ENCODE data around the gene MSI2. TPM values are rescaled to one million over a fixed set of nuclear protein-coding genes. Genes with fewer than 3 reads are reported as not detected.

The MSI2 gene
- total and polyA plus RNA-seq, 2 experiments from 2014 or later, result 4.3 to 17.9 TPM

DNA sequence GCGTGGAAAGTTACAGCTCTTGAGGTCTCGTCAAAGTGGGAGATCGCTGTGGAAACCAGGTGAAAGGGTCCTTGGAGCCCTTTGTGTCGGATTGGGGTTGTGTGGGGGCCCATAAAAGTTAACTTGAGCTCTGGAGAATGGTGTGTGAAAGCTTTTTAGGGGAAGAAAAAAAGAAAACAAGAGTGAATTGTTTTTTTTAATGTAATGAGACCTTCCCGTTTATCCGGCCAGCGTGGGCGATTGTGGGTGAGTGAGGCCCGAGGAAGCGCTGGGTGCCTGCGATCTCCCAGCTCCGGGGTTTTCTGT lies 150.6 kb downstream of the MSI2 start:
- Histone ChIP-seq H3K9ac (no peak overlapping the region), H3F3A (ENCODE audit: insufficient read depth) (no peaks in the 10 kb centered on the region), H3K27ac (no peak overlapping the region), H3K9me3 (ENCODE audit: low read depth) (no peaks in the 10 kb centered on the region), H3K4me2 (ENCODE audit: unreplicated experiment) (no peak overlapping the region), H2AFZ (no peak overlapping the region), H3K4me1 (ENCODE audit: insufficient read depth) (no peaks in the 10 kb centered on the region), H3K9me2 (ENCODE audit: insufficient read depth) (no peaks in the 10 kb centered on the region), H3K27me3 (replicated peaks; ENCODE audit: insufficient read depth) (no peaks in the 10 kb centered on the region), H3K4me3 (no peak overlapping the region), H3K36me3 (ENCODE audit: low read depth) (no peaks in the 10 kb centered on the region), H3K79me2 (ENCODE audit: insufficient read depth) (no peaks in the 10 kb centered on the region), H4K20me1 (ENCODE audit: insufficient read depth) (no peaks in the 10 kb centered on the region)
- DNase-seq, result no peak
- TF ChIP-seq EZH2phosphoT487 (IDR thresholded peaks at IDR 0.05; ENCODE audit: insufficient read depth, low read depth) (no peak), EZH2 (IDR thresholded peaks at IDR 0.05; ENCODE audit: insufficient read depth, poor library complexity, severe bottlenecking) (no peak)
- WGBS, 2 experiments (ENCODE audit: low coverage in 1 of 2, low lambda C conversion rate in 2 of 2, missing lambda C conversion rate in 2 of 2), result 92 to 96% methylated on average over 12 of the region's 12 CpGs
- in situ Hi-C loops (cut with MboI), result no loop called here

DNA sequence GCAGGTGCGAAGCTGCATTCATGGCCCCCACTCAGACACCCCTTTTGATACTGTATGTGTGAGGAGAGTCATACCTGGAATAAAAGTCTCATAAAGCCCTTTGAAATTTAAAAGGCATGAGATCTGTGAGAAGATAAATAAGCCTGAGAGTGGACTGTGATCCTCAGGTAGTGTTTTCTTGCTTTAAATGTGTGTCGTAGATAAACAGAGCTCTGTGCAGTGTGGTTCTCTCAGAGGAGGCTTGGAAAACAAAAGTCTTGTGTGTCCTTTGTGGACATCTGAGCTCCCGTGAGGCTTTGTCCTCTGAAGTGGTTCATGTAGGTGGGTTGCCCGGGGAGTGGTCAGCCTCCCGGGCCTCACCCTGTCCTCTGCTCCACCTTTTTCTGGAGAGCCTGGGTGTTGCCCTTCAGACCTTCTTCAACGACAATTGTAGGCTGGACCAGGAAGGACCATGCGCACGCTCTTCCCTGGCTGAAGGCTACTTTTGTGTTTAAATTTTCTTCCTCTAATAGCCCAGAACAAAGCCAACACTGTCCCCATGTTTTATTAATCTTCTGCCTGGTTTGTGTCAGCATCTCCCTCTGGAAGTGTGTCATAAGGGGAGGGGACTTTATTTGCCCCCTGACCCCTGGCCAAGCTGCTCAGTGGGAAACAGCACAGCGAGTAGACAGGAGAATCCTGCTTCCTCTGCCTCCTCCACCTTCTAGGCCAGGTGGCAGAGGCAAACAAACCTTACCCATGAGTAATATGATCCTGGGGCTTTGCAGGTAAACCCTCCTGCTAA lies 151.2 kb downstream of the MSI2 start:
- no peak overlapping the region for H3K27ac ChIP-seq
- no peaks in the 10 kb centered on the region for H3K27me3 ChIP-seq (replicated peaks; ENCODE audit: insufficient read depth)
- H3K9me3 ChIP-seq (ENCODE audit: low read depth), result no peaks in the 10 kb centered on the region
- H3K4me3 ChIP-seq, result no peak overlapping the region
- DNase-seq, result no peak
- H3K4me1 ChIP-seq (ENCODE audit: insufficient read depth), result no peaks in the 10 kb centered on the region
- no peaks in the 10 kb centered on the region for H3K79me2 ChIP-seq (ENCODE audit: insufficient read depth)
- no peaks in the 10 kb centered on the region for H3K36me3 ChIP-seq (ENCODE audit: low read depth)
- no peak overlapping the region for H3K9ac ChIP-seq
- in situ Hi-C loops (cut with MboI), result no loop called here
- TF ChIP-seq EZH2 (IDR thresholded peaks at IDR 0.05; ENCODE audit: insufficient read depth, poor library complexity, severe bottlenecking) (no peak), EZH2phosphoT487 (IDR thresholded peaks at IDR 0.05; ENCODE audit: insufficient read depth, low read depth) (no peak)
- H2AFZ ChIP-seq, result no peak overlapping the region
- H3K9me2 ChIP-seq (ENCODE audit: insufficient read depth), result no peaks in the 10 kb centered on the region
- 87 to 92% methylated on average over 9 of the region's 9 CpGs for WGBS, 2 experiments (ENCODE audit: low coverage in 1 of 2, low lambda C conversion rate in 2 of 2, missing lambda C conversion rate in 2 of 2)
- no peaks in the 10 kb centered on the region for H3F3A ChIP-seq (ENCODE audit: insufficient read depth)
- H4K20me1 ChIP-seq (ENCODE audit: insufficient read depth), result no peaks in the 10 kb centered on the region
- no peak overlapping the region for H3K4me2 ChIP-seq (ENCODE audit: unreplicated experiment)

DNA sequence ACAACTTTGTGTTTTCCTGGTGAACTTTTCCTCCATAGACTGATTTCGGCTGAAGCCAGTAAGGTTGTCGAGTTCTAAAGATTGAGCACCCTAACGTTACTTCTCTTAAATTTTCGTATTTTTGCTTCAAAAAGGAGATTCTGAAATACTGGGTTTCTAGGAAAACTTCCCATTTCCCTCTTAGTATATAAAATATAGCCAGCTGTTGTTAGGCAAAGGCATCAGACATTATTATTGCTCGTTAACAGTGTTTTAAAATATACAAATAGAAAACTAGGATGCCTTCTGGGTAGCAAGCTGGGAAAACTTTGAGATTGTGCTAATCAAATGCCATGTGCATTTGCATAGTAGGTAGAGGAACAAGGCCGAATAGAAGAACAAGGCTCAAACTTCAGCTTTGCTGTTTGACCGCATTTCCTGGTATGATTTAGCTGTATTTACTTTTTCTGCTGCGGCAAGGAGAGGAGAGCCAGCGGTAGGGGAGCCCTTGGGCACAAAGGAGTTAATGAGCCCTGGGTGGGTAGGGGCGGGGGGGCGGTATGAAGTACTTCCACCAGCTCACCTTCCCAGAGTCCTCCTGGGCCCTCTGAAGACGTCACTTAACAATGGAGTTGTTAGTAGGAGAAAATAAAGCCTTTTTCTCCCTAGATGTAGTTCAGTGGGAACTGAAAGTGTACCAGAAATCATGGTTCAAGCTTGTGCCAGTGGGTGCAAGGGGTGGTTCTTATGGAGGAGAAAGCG lies 151.9 kb downstream of the MSI2 start:
- Histone ChIP-seq H3K4me1 (ENCODE audit: insufficient read depth) (no peaks in the 10 kb centered on the region), H3K4me3 (no peak overlapping the region), H3K36me3 (ENCODE audit: low read depth) (no peaks in the 10 kb centered on the region), H2AFZ (no peak overlapping the region), H3K4me2 (ENCODE audit: unreplicated experiment) (no peak overlapping the region), H3K27ac (no peak overlapping the region), H3F3A (ENCODE audit: insufficient read depth) (no peaks in the 10 kb centered on the region), H3K9me2 (ENCODE audit: insufficient read depth) (no peaks in the 10 kb centered on the region), H3K9me3 (ENCODE audit: low read depth) (no peaks in the 10 kb centered on the region), H3K79me2 (ENCODE audit: insufficient read depth) (no peaks in the 10 kb centered on the region), H3K27me3 (replicated peaks; ENCODE audit: insufficient read depth) (no peaks in the 10 kb centered on the region), H4K20me1 (ENCODE audit: insufficient read depth) (no peaks in the 10 kb centered on the region; the same call in 1 of the 2 replicates), H3K9ac (no peak overlapping the region)
- WGBS, 2 experiments (ENCODE audit: low coverage in 1 of 2, low lambda C conversion rate in 2 of 2, missing lambda C conversion rate in 2 of 2), result 87 to 89% methylated on average over 13 of the region's 13 CpGs
- no peak for DNase-seq
- in situ Hi-C loops (cut with MboI), result no loop called here
- no peak for TF ChIP-seq EZH2 (IDR thresholded peaks at IDR 0.05; ENCODE audit: insufficient read depth, poor library complexity, severe bottlenecking)
- TF ChIP-seq EZH2phosphoT487 (IDR thresholded peaks at IDR 0.05; ENCODE audit: insufficient read depth, low read depth), result no peak

DNA sequence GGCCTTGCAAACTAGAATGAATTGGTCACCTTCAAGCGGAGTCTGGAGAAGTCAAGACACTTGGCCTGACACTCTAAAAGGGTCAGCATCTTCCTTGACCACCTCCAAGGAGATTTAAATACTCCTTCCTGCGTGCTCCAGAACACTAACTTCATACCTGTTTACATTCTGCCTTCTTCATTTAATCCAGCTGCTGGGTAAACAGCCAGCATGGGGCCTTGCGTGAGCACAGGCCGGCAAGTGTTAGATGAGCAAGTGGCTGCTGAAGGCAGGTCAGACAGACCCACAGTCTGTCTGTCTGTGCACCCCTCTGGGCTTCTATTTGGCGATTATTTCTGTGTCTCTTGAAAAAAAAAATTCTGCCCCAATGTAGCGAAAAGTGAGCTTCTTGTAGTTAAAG lies 153.8 kb downstream of the MSI2 start:
- no peaks in the 10 kb centered on the region for H3K9me2 ChIP-seq (ENCODE audit: insufficient read depth)
- no peak overlapping the region for H3K4me2 ChIP-seq (ENCODE audit: unreplicated experiment)
- H4K20me1 ChIP-seq (ENCODE audit: insufficient read depth), result no peaks in the 10 kb centered on the region; the same call in 1 of the 2 replicates
- H3K27me3 ChIP-seq (replicated peaks; ENCODE audit: insufficient read depth), result no peaks in the 10 kb centered on the region
- WGBS, 2 experiments (ENCODE audit: low coverage in 1 of 2, low lambda C conversion rate in 2 of 2, missing lambda C conversion rate in 2 of 2), result 75 to 77% methylated on average over 6 of the region's 6 CpGs
- H3K9me3 ChIP-seq (ENCODE audit: low read depth), result no peaks in the 10 kb centered on the region
- H2AFZ ChIP-seq, result no peak overlapping the region
- H3K4me3 ChIP-seq, result no peak overlapping the region
- no peak overlapping the region for H3K27ac ChIP-seq
- no peaks in the 10 kb centered on the region for H3K79me2 ChIP-seq (ENCODE audit: insufficient read depth)
- H3K4me1 ChIP-seq (ENCODE audit: insufficient read depth), result no peaks in the 10 kb centered on the region
- no peaks in the 10 kb centered on the region for H3F3A ChIP-seq (ENCODE audit: insufficient read depth)
- in situ Hi-C loops (cut with MboI), result no loop called here
- no peak for DNase-seq
- no peaks in the 10 kb centered on the region for H3K36me3 ChIP-seq (ENCODE audit: low read depth)
- TF ChIP-seq EZH2 (IDR thresholded peaks at IDR 0.05; ENCODE audit: insufficient read depth, poor library complexity, severe bottlenecking) (no peak), EZH2phosphoT487 (IDR thresholded peaks at IDR 0.05; ENCODE audit: insufficient read depth, low read depth) (no peak)
- H3K9ac ChIP-seq, result no peak overlapping the region

Measured in GM23248 (cell line).